GM19452 (cell line): Measurements from ENCODE around the gene NTRK2.
"Not testable (repeated sequence)": the region's sequence is repeated elsewhere in the genome, so short reads cannot be mapped to it uniquely, and the experiment has no call there.

Source experiments
- ATAC-seq: cut with Tn5 transposase; IDR thresholded peaks from one replicate; pipeline ENCODE4 v1.9.1; 2021; ENCODE audit not compliant: unreplicated experiment

The NTRK2 gene

DNA sequence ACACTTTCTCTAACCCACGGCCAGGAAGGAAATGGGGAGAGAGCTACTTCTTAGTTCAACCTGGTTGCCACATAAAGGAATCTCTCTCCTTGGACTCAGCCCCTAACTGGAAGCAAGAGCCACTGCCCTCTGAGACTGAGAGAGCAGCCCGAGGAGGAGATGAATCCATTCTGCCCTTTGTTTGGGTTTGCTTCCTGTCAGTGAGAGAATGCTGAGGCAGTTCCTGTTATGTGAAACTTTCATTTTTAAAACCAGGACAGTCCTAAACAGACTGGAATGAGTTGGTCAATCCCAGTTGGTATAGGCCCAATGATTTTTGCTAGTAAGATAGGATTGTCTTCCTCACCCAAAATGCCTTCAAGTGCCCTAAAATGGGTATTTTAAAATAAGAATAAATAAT lies 205.1 kb downstream of the NTRK2 start:
- no peak for ATAC-seq

DNA sequence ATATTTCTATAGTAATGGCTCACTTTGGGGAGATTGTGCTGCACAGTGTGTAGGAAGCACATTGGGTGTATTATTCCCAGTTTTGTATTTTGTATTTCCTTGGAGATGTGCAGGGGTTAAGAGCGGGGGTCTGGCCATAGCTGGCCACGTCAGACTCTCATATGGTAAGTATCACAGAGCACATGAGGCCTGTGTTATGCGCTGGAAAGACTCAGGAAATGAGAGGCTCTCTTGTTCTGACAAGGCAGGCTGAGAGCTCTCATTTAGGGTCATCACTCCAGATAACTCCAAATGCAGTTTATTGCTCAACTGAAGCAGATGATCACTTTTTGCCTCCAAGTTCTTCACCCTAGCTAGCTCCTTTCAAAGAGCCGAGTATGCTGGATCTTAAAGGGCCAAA lies 205.7 kb downstream of the NTRK2 start:
- ATAC-seq: no peak

DNA sequence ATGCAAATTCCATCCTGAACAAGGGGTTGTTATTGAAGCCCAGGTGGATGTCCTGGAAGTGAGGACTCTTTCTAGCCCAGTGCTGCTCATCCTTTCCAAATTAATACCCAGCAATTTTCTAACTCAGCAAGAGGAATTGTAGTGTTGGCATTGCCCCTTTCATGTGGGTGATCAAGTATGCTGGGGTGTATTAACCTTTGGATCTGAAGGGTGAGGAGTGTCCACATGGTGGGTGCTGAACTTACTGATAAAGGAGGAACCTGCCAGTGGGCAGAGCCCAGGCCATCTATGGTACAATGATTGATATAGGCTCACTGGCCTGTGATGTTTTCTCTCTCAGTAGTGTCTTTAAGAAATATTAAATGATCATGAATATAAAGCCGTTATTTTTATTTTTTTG lies 210.1 kb downstream of the NTRK2 start:
- ATAC-seq: no peak

DNA sequence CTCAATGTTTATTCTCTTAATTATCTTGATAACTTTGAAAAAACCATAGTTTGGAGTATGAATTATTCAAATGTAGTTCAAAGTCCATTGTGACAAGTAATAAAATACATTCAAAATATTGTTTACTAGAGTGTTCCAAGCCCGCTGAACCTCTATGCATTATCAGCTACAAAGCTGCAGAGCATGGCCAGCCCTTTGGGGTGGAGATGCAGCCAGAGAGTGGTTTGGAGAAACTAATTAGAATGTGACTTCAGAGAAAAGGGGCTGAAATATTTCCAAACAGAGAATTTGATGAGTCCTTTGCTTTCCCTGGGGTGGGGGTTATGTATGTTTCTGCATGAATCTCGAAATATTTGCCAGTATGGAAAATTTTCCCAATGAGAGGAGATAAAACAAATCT lies 211.3 kb downstream of the NTRK2 start:
- ATAC-seq: no peak

DNA sequence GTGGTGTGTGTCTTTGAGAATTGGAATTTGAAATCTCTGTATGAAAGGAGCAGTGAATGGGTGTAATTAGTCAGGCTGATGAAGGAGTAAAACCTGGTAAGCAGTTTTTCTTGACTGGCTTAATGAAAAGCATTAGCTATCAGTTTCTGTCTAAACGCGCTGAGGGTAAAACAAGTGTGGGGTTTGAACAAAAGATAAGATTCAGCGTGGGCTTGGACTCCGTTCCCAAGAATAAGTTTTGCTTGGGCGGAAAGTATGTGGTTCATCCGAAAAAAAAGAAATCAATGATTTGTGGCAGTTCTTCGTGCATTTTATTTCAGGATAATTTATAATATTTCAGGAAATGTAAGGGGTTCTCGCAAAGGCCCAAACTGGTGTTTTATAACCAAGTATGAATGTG lies 217.3 kb downstream of the NTRK2 start:
- ATAC-seq: no peak

DNA sequence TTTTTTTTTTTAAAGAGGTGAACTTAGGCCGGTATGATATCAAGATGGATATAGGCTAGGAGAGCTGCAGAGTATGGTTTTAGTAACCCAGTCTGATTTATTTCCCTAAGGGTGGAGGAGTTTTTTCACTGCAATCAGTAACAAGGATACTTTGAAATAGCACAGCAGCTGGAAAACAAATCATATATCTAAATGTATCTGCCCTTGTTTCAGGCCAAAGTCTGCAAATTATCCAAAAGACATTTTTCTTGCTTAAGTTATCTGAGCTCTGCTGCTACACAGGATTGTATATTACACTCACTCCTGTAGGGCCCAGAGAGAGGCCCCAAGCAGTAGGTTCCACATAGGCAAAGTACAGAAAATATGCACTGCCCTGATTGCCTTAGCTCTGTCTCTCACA lies 222.4 kb downstream of the NTRK2 start:
- ATAC-seq: no peak

DNA sequence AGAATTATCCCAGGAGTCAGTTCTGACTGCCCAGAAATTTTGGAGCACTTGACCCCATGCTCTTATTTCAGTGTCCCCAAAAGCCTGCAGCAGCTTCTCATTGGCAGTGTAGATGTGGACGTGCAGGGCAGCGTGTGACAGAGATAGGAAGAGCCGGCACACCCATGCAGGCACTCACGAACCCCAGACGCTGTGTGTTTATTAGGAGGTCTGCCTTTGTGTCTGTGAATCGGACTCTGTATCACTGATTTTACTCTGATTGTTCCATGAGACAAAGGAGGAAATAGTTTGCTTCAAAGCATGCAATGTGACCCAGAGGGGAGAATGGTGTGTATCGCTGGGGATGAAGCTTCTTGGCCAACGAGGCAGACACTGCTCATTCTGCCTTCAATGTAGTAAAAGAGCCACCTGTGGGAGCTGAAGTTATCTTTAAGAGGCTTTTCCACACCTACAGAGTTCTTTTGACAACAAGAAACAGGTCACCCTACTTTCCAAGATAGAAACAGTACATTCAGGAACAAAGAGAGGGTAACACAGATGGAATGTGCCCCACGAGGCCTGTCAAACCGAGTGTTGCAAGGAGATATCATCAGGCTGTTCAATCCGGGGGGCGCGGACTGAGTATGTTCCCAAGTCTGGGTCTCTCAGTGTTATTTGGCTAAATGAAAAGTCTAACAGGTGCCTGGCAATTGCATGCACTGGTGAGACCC lies 224.0 kb downstream of the NTRK2 start:
- no peak for ATAC-seq

DNA sequence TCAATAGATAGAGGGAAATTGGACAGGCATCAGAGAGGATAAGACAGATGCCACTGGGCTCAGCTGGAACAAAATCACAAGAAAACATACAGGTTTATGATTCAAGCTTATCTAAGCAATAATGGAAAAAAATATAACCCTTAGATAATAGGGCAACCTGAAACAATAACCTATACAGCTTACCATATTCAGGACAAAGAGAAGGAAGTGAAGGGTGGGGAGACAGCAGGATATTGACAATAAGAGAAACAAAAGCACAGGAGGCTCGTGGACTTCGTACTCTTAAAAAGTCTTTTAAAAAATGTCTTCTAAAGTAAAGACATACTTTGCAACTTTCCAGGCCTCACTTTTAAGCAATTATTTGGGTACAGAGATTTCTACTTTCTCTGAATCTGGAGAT lies 225.3 kb downstream of the NTRK2 start:
- no peak for ATAC-seq

DNA sequence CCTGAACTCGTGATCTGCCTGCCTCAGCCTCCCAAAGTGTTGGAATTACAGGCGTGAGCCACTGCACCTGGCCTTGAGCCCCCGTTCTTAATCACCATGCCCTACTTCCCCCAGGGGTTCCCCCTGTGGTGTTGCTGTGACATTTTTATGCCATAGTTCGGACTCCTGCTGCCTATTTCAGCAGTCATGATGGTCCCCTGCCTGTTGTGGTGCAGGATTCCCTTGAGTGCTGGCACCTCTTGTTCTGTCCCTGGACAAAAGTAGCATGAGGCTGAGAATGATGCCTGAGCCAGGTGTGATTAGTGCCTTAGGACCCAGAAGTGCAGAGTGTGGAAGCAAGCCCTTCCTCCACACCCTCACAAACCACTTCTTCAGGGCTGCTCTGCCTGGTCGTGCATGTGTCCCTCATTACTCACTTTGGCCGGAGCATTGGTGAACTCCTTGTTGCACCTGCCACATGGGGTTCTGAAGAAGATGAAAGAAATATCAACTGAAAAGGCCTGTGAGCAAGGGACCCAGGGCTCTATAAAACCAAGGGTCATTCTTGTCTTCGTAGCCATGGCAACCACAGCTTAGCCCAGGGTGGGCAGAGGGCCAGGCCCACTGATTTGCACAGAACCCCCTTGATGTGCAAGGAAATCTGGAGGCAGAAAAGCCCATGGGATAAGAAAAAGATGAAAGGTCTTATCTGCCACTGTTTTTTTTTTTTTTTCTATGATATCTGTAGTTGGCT lies 228.0 kb downstream of the NTRK2 start:
- ATAC-seq: no peak

DNA sequence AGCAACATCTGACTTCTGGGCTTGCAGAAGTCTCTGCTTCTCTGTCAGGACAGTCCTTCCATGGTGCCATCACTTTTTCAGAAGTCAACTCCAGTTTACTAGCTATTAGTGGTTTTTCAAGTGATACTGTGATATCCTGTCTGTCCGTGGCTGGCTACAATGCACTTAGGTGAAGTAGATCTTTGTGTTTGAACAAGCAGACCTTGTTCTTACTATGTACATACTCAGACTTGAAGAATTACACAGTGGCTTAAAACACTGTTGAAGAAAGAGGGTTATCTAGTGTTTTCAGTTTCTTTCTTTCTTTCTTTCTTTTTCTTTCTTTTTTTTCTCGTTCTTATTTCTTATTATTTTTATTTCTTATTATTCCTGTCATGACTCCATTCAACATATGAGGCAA lies 228.7 kb downstream of the NTRK2 start:
- ATAC-seq: no peak

DNA sequence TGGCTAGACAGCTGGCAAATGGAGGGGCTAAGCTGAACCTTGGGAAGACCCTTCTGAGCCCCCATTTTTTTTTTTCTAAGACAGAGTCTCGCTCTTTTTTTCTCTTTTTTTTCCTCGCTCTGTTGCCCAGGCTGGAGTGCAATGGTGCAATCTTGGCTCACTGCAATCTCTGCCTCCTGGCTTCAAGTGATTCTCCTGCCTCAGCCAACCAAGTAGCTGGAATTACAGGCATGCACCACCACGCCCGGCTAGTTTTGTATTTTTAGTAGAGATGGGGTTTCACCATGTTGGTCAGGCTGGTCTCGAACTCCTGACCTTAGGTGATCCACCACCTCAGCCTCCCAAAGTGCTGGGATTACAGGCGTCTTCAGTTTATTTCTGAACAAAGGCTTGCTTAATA lies 229.1 kb downstream of the NTRK2 start:
- ATAC-seq: not testable (repeated sequence)

DNA sequence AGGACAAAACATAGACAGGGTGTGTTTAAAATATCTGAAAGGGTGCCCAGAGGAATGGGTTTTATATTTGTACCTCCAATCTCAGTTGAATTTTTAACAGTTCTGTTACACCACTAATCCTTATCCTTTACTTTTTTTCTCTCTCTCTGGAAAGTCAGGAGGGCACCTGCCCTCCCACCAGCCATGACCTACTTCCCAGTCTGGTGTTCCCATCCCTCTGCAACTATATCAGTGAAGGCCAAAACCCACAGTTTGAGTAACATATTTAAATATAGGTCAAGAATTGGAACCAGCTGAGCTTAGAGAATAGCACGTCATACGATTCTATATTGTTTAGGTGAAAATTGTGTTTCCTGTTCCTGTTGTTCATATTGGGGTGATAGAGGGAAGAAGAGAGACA lies 229.8 kb downstream of the NTRK2 start:
- ATAC-seq: no peak

DNA sequence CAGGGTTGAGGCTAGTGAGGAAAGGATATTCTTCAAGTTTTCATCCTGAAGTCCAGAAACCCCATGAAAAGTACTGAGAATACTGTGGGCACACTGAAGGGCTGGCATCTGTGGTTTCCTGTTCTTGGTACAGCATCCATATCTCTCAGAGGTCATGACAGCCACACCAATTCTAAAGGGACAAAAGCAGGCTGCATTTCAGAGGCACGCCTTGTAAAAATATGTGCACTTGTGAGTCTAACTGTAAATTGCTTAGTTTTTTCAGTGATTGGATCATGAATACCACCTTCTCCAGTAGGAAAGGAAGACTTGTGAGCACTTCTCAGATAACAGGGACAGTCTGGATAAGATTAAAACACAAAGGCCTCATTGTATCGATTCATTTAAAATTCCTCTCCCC lies 230.9 kb downstream of the NTRK2 start:
- ATAC-seq: no peak

DNA sequence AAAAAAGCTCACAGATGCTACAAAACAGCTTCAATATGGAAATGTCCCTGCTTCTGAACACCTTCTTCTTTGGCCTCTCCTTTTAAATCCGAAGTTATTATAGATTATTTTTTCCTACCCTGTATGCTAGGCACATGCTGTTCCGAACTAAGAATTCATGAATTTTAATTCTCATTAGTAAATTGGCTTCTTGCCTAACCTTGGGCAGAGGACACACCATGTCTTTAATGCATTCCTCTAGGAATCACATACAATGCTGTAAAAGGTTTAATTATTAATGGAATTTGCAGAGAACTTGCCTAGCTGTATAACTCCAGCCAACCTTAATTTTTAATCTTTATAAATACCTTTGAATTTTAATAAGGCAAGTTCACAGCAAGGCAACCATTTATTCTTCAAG lies 234.4 kb downstream of the NTRK2 start:
- ATAC-seq: no peak

DNA sequence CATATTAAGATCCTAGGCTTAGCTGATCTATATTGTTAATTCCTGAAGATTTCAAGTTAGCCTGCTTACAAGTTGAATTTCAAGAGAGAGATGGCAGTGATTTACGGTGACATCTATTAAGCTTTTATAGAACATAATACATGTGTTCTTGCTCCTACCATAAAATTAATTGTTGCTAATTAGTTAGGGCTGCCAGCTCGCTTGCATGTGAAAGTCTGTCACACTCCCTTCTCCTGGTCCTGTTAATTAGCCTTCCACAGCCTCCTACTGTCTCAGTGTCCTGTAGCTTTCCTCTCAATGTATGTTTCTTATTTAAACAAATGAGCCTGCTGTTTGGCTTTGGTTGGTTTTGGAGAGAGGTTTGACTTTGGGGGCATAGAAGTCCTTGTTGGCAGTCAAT lies 247.2 kb downstream of the NTRK2 start:
- no peak for ATAC-seq

DNA sequence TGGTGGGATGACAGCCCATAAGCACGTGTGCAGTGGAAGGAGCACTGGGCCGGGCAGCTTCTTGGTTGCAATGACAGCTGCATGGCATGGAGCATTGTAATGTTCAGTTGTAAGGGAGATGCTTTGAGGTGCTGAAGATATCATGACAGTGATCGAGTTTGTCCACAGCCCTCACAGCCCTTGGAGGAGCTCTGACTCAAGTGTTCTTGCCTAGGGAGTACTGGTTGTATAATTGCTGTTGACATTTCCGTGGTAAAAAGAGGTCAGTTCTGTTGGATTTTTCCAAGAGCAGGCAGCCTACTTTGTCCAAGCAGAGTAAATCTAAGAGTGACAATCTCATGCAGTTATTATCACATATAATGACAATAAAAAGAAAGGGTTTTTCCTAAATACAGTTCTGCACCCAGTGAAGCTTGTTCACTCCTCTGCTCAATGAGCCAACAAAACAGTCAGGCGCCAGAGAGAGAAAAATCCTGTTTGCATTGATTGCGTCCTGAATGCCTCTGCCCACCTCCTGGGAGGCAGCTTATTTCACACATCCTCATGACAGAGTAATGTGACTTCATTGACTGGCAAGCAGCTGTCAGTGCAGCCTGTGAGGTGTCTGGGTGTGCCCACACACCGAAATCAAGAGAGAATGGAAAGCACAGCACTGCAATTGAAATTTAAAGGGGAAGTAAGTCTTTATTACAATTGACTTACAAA lies 248.0 kb downstream of the NTRK2 start:
- no peak for ATAC-seq

DNA sequence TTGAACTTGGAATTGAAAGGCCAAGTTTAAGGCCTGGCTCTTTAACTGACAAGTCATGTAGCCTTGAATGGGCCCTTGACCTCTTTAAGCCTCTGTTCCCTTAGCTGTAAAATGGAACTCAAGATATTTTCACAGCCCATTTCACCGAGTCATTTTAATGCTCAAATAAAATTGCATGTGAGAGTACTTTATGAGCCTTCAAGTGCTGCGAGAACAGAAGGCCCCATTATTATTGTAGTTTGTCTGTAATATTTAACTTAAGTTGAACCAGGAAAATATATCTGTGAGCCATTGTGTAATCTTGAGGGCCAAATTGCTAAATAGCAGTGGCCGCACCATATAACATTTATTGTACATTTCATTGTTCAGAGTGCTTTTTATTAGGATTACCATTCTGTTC lies 249.9 kb downstream of the NTRK2 start:
- no peak for ATAC-seq

DNA sequence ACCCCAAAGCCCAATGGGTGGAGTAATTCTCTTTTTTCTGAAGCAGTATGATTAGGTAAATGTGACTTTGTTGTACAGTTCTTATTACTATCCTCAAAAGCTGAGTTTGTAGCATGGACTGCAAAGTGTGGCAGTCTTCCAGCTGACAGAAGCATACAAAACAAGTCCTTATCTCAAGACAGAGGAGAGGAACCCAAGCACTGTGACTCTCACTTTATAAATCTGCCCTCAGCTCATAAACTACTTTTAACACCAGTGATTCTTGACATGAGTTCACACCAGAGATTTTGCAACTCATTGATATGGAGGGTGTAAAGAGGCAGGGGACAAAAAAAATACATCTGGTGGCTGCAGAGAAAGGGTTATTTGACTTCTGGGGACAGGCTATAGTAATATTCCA lies 251.6 kb downstream of the NTRK2 start:
- no peak for ATAC-seq

DNA sequence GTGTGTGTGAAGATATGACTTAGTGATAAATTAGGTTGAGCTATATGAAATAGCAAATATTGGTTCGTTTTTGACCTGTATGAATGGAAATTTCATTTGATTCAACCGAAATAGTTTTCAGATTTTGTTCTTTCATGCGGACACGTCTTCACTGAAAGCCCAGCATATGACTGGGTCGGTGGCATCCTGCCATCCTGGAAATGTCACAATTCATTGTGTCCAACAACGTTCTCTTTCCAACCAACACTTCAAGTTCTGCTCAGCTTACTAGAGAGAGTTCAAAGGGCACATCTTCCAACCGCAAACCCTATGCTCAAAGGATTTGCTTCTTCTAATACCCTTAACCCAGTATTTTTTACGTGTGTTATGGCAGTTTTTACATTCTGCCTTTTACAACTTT lies 252.5 kb downstream of the NTRK2 start:
- ATAC-seq: no peak

DNA sequence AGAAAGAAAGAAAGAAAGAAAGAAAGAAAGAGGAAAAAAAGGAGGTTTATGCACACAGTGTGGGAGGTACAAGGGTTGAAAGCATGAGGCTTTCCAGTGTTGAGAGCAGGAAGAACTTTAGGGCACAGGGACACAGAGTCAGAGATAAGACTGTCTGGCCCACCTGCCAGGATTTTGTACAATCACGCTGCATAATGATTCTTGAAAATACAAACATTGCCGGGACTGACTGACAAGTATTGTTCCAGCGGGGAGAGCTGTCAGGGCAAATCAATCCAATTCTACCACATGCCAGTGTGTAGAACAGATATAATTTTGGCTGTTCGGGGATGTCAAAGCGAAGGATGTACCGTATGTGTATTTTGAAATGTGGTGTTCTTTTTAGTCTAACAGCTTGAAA lies 254.7 kb downstream of the NTRK2 start:
- ATAC-seq: no peak

DNA sequence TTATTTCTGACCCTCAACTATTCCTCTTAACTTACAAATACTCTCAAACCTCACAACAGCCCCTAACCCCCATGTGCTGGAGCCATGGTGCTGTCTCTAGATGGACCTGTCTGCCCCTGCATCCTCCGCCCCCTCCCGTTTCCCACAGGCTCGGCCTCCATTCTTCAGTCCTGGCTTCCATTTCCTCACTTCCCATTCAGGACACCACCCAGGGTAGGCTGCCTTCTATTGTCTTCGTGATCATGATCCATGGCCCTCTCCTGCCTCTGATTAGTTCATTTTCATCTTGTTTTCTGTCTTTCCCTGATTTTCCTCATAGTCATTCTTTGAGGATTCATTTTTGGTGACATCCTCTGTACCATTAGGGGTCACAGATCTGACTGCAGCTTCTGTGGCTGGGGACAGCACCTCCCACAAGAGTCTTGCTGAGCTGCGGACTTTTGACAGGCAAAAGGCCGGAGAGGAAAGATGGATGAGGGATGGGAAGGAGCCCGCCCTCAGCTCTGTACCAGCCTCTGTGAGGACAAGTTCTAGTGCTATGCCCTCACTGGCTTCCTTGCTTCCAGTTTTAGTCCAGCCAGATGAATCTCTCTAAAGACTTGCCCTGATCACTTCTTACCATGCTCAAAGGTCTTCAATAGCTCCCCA lies 255.8 kb downstream of the NTRK2 start:
- ATAC-seq: no peak

DNA sequence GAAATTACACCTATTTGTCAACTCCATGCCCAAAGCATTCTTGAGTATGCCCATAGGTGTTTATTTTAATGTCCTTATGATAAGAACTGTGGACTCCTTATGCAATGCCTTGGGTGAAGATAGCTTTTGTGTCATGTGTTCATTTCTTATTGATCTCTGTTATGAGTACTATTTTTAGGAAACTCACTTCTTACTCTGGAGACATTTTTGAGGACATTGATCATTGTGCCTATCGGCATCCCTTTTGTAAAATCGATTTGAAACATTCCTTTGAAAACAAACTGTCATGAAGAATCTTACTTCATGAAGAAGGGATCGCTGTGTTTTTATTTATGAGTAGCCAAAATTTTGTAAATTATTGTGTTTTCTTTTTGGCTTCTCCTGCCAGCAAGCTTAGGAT lies 257.3 kb downstream of the NTRK2 start:
- ATAC-seq: no peak
